MM.1S (cell line): Measurements from ENCODE around the gene RILPL1.

Experiments
- DNase-seq: peaks from one replicate; pipeline ENCODE4 v3.0.0-alpha.2; 2015
- H2AFZ ChIP-seq: fragments of 300-600 bp; sonication (generic); 2 replicates; pipeline ENCODE4 v1.6.0; 2016; ENCODE audit warnings: antibody characterized with exemption, low read length
- H3F3A ChIP-seq: fragments of 300-600 bp; sonication (generic); 2 replicates; pipeline ENCODE4 v1.6.1; 2016; ENCODE audit warnings: mild to moderate bottlenecking, antibody characterized with exemption, low read length, moderate library complexity, mixed read lengths; ENCODE audit not compliant: insufficient read depth
- H3K27ac ChIP-seq: fragments of 300-600 bp; sonication (generic); 2 replicates; pipeline ENCODE4 v1.5.1; 2016; ENCODE audit warnings: mild to moderate bottlenecking, low read length
- H3K27me3 ChIP-seq: fragments of 300-600 bp; sonication (generic); replicated peaks from 2 replicates; pipeline ENCODE4 v1.6.0; 2016; ENCODE audit warnings: low read length; ENCODE audit not compliant: insufficient read depth
- H3K36me3 ChIP-seq: fragments of 300-600 bp; sonication (generic); replicated peaks from 2 replicates; pipeline ENCODE4 v1.6.1; 2016; ENCODE audit warnings: mild to moderate bottlenecking, low read length, mixed read lengths; ENCODE audit not compliant: insufficient read depth
- H3K4me1 ChIP-seq: fragments of 300-600 bp; sonication (generic); 2 replicates; pipeline ENCODE4 v1.6.1; 2016; ENCODE audit warnings: low read length, mixed read lengths
- H3K4me2 ChIP-seq: fragments of 300-600 bp; sonication (generic); 2 replicates; pipeline ENCODE4 v1.6.0; 2016; ENCODE audit warnings: low read depth, low read length
- H3K4me3 ChIP-seq: fragments of 300-600 bp; sonication (generic); 2 replicates; pipeline ENCODE4 v1.5.1; 2016; ENCODE audit warnings: low read length, mixed read lengths
- H3K79me2 ChIP-seq: fragments of 300-600 bp; sonication (generic); 2 replicates; pipeline ENCODE4 v1.6.1; 2016; ENCODE audit warnings: mixed run types, low read length, mixed read lengths
- H3K9ac ChIP-seq: fragments of 300-600 bp; sonication (generic); 2 replicates; pipeline ENCODE4 v1.6.1; 2016; ENCODE audit warnings: low read length, mixed read lengths
- H3K9me2 ChIP-seq: fragments of 300-600 bp; sonication (generic); replicated peaks from 2 replicates; pipeline ENCODE4 v1.6.1; 2016; ENCODE audit warnings: mild to moderate bottlenecking, low read length, mixed read lengths; ENCODE audit not compliant: insufficient read depth
- H3K9me3 ChIP-seq: fragments of 300-600 bp; sonication (generic); replicated peaks from 2 replicates; pipeline ENCODE4 v1.6.1; 2016; ENCODE audit warnings: mild to moderate bottlenecking, low read length, mixed read lengths; ENCODE audit not compliant: insufficient read depth
- H4K20me1 ChIP-seq: fragments of 300-600 bp; sonication (generic); 2 replicates; pipeline ENCODE4 v1.6.1; 2016; ENCODE audit warnings: mild to moderate bottlenecking, low read length, moderate library complexity, mixed read lengths; ENCODE audit not compliant: insufficient read depth
- CTCF ChIP-seq: fragments of 300-600 bp; sonication (generic); IDR thresholded peaks from 2 replicates; pipeline ENCODE4 v1.5.1; 2016; ENCODE audit warnings: antibody characterized with exemption, low read length, mixed read lengths
- EZH2 ChIP-seq: fragments of 300-600 bp; sonication (generic); optimal IDR thresholded peaks from 2 replicates; pipeline ENCODE3; 2017; ENCODE audit warnings: low read depth, mild to moderate bottlenecking, antibody characterized with exemption, low read length, mixed read lengths
- EZH2phosphoT487 ChIP-seq: fragments of 300-600 bp; sonication (generic); IDR thresholded peaks from 2 replicates; pipeline ENCODE4 v1.6.1; 2018; ENCODE audit warnings: antibody characterized with exemption, low read length

The RILPL1 gene

GRCh38 chr12:123548107-123548506 is 14.6 kb upstream of the RILPL1 start:
- H3F3A ChIP-seq, result no peaks in the 10 kb centered on the region
- no peak overlapping the region for H3K4me3 ChIP-seq
- DNase-seq, result no peak
- no peaks in the 10 kb centered on the region for H3K79me2 ChIP-seq
- no peaks in the 10 kb centered on the region for H3K9me3 ChIP-seq
- no peak overlapping the region for H3K9ac ChIP-seq
- H3K27me3 ChIP-seq, result no peaks in the 10 kb centered on the region
- no peak overlapping the region for H3K4me2 ChIP-seq
- no peaks in the 10 kb centered on the region for H3K4me1 ChIP-seq
- H3K27ac ChIP-seq, result no peak overlapping the region
- no peak overlapping the region for H2AFZ ChIP-seq
- TF ChIP-seq EZH2 (no peak), CTCF (no peak), EZH2phosphoT487 (no peak)
- H3K36me3 ChIP-seq, result no peaks in the 10 kb centered on the region
- H4K20me1 ChIP-seq, result no peaks in the 10 kb centered on the region
- no peaks in the 10 kb centered on the region for H3K9me2 ChIP-seq

- no peak overlapping the region for H3K4me2 ChIP-seq
- TF ChIP-seq EZH2phosphoT487 (no peak), CTCF (no peak), EZH2 (no peak)
- H3K79me2 ChIP-seq, result no peaks in the 10 kb centered on the region
- H3K9me3 ChIP-seq, result no peaks in the 10 kb centered on the region
- H3K9me2 ChIP-seq, result no peaks in the 10 kb centered on the region
- H4K20me1 ChIP-seq, result no peaks in the 10 kb centered on the region
- no peak for DNase-seq
- H3F3A ChIP-seq, result no peaks in the 10 kb centered on the region
- H3K9ac ChIP-seq, result no peak overlapping the region
- H3K4me3 ChIP-seq, result no peak overlapping the region
- no peaks in the 10 kb centered on the region for H3K36me3 ChIP-seq
- H3K27me3 ChIP-seq, result no peaks in the 10 kb centered on the region
- no peak overlapping the region for H3K27ac ChIP-seq
- H3K4me1 ChIP-seq, result no peaks in the 10 kb centered on the region
- H2AFZ ChIP-seq, result no peak overlapping the region
Measured at GRCh38 chr12:123546281-123546680, 12.8 kb upstream of the RILPL1 start.

DNA sequence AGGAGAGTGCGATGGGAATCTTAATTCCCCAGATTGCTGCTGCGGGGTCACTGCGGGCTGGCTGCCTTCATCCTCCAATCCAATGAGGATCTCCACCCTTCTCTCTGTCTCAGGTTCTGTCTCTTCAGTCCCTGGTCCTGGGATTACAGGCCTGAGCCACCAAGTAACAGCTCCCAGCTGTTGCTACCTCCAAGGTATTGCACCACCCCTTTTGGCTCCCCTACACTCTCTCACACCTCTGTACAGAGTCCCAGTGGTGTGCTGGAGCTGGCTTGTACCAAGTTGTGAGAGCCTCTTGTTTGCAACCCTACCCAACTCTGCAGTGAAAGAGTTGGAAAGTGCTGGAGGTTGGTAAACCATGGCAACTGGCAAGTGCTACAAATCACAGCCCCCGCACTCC is 10.0 kb upstream of the RILPL1 start:
- Histone ChIP-seq H2AFZ (no peak overlapping the region), H3K4me2 (no peak overlapping the region), H3K9me3 (no peaks in the 10 kb centered on the region), H3K27me3 (no peaks in the 10 kb centered on the region), H3K36me3 (no peaks in the 10 kb centered on the region), H3K79me2 (no peaks in the 10 kb centered on the region), H3K9ac (no peak overlapping the region), H4K20me1 (no peaks in the 10 kb centered on the region), H3K4me1 (no peaks in the 10 kb centered on the region), H3K27ac (no peak overlapping the region), H3K9me2 (no peaks in the 10 kb centered on the region), H3F3A (no peaks in the 10 kb centered on the region), H3K4me3 (no peak overlapping the region)
- DNase-seq, result no peak
- TF ChIP-seq EZH2, result no peak
- no peak for TF ChIP-seq CTCF
- no peak for TF ChIP-seq EZH2phosphoT487
